Activated CD4-positive, alpha-beta memory T cell treated with anti-CD3 and anti-CD28 coated beads for 36 hours (primary cell): ENCODE data around the gene ASB18. TPM values are rescaled to one million over a fixed set of nuclear protein-coding genes. Genes with fewer than 3 reads are reported as not detected.

ENCODE experiments used
- CTCF ChIA-PET: fragments of 350-600 bp; sonication (Branson Sonifier 250); formaldehyde crosslinking; loops from one replicate; lab custom pipeline; 2021; ENCODE audit warnings: antibody characterized with exemption, inconsistent platforms; lab: Charles Lee
- POLR2A ChIA-PET: fragments of 350-600 bp; sonication (Branson Sonifier 250); formaldehyde crosslinking; loops from one replicate; lab custom pipeline; 2021; ENCODE audit warnings: antibody characterized with exemption; lab: Charles Lee
- DNase-seq: peaks from one replicate; pipeline ENCODE4 v3.0.0-alpha.2; 2020
- H3K27ac Mint-ChIP-seq: one replicate; pipeline ENCODE4 v1.8.0; 2021; ENCODE audit warnings: mixed read lengths
- H3K27me3 Mint-ChIP-seq: one replicate; pipeline ENCODE4 v1.8.0; 2021; ENCODE audit warnings: mixed read lengths
- H3K36me3 Mint-ChIP-seq: one replicate; pipeline ENCODE4 v1.8.0; 2021; ENCODE audit warnings: mixed read lengths
- H3K4me1 Mint-ChIP-seq: one replicate; pipeline ENCODE4 v1.8.0; 2021; ENCODE audit warnings: low read depth, mixed read lengths
- H3K4me3 Mint-ChIP-seq: one replicate; pipeline ENCODE4 v1.8.0; 2021; ENCODE audit warnings: mild to moderate bottlenecking, mixed read lengths
- H3K9me3 Mint-ChIP-seq: one replicate; pipeline ENCODE4 v1.8.0; 2021; ENCODE audit warnings: mixed read lengths
- intact Hi-C: fragments of 100-400 bp; cut with micrococcal nuclease; formaldehyde crosslinking; loops from one replicate; pipeline ENCODE4 v1.15.1; 2023
- total RNA-seq, 2 experiments: library from RNA; stranded (reverse); gene quantifications; one replicate each; pipeline ENCODE4 v1.2.3, GENCODE V29; 2021

Gene ASB18
- total RNA-seq, 2 experiments from 2014 or later: not detected

GRCh38 chr2:236184701-236185100, 79.5 kb downstream of the ASB18 start:
- Mint-ChIP-seq H3K4me1 (no peaks in the 10 kb centered on the region), H3K27me3 (peaks cover 51% of the 10 kb centered on the region), H3K27ac (no peak overlapping the region), H3K9me3 (no peaks in the 10 kb centered on the region), H3K4me3 (no peak overlapping the region), H3K36me3 (no peaks in the 10 kb centered on the region)
- no peak for DNase-seq
- intact Hi-C loops: no loop called here
- ChIA-PET POLR2A (no interaction called here), CTCF (interaction anchor here (1.0 kb wide), 1 partner anchor 9 kb away, joined by 3 read pairs; no protein-coding TSS in a partner anchor)

- no peaks in the 10 kb centered on the region for H3K9me3 Mint-ChIP-seq
- no peaks in the 10 kb centered on the region for H3K36me3 Mint-ChIP-seq
- H3K27me3 Mint-ChIP-seq: peaks cover 63% of the 10 kb centered on the region
- no peak overlapping the region for H3K4me3 Mint-ChIP-seq
- CTCF ChIA-PET: interaction anchor here (0.7 to 3.5 kb wide), 12 partner anchors 8 to 565 kb away, joined by 3 to 27 read pairs (median 4); partner anchors contain the start of gene GBX2
- intact Hi-C loops: loop anchor here (1.0 kb wide), 3 partner anchors 14 to 415 kb away; no protein-coding TSS in a partner anchor
- peak; percentile 49 for DNase-seq
- H3K27ac Mint-ChIP-seq: peak overlapping the region; percentile 30
- H3K4me1 Mint-ChIP-seq: peaks cover 7% of the 10 kb centered on the region
- POLR2A ChIA-PET: no interaction called here
Observed at GRCh38 chr2:236180831-236181453, 83.3 kb downstream of the ASB18 start.

- no peak for DNase-seq
- Mint-ChIP-seq H3K36me3 (no peaks in the 10 kb centered on the region), H3K27me3 (peaks cover 61% of the 10 kb centered on the region), H3K27ac (no peak overlapping the region), H3K9me3 (no peaks in the 10 kb centered on the region), H3K4me1 (peaks cover 7% of the 10 kb centered on the region), H3K4me3 (no peak overlapping the region)
- POLR2A ChIA-PET: no interaction called here
- intact Hi-C loops: loop anchor here (1.0 kb wide), 2 partner anchors 13 to 414 kb away; no protein-coding TSS in a partner anchor
- CTCF ChIA-PET: interaction anchor here (0.7 to 3.5 kb wide), 14 partner anchors 8 to 566 kb away, joined by 3 to 27 read pairs (median 4); partner anchors contain the start of gene GBX2
Observed at GRCh38 chr2:236180076-236180816, 84.0 kb downstream of the ASB18 start.

- no peaks in the 10 kb centered on the region for H3K36me3 Mint-ChIP-seq
- no peaks in the 10 kb centered on the region for H3K9me3 Mint-ChIP-seq
- CTCF ChIA-PET: interaction anchor here (1.0 to 3.5 kb wide), 8 partner anchors 7 to 413 kb away, joined by 3 to 27 read pairs (median 4); no protein-coding TSS in a partner anchor
- peaks cover 7% of the 10 kb centered on the region for H3K4me1 Mint-ChIP-seq
- no peak overlapping the region for H3K4me3 Mint-ChIP-seq
- POLR2A ChIA-PET: no interaction called here
- no peak overlapping the region for H3K27ac Mint-ChIP-seq
- no peak for DNase-seq
- H3K27me3 Mint-ChIP-seq: peaks cover 67% of the 10 kb centered on the region
- intact Hi-C loops: loop anchor here (1.0 to 10.0 kb wide), 4 partner anchors 12 to 1227 kb away; partner anchors contain the start of gene SH3BP4
Observed at GRCh38 chr2:236179236-236180075, 84.8 kb downstream of the ASB18 start.

GRCh38 chr2:236178890-236179235, 85.3 kb downstream of the ASB18 start:
- CTCF ChIA-PET: interaction anchor here (0.7 to 3.0 kb wide), 6 partner anchors 9 to 413 kb away, joined by 3 to 27 read pairs (median 6); no protein-coding TSS in a partner anchor
- no peak for DNase-seq
- peaks cover 69% of the 10 kb centered on the region for H3K27me3 Mint-ChIP-seq
- H3K4me1 Mint-ChIP-seq: peaks cover 7% of the 10 kb centered on the region
- intact Hi-C loops: loop anchor here (5.0 to 10.0 kb wide), 2 partner anchors 244 to 1227 kb away; partner anchors contain the start of gene SH3BP4
- H3K27ac Mint-ChIP-seq: no peak overlapping the region
- no peaks in the 10 kb centered on the region for H3K36me3 Mint-ChIP-seq
- no peak overlapping the region for H3K4me3 Mint-ChIP-seq
- POLR2A ChIA-PET: no interaction called here
- no peaks in the 10 kb centered on the region for H3K9me3 Mint-ChIP-seq

GRCh38 chr2:236177967-236178889, 86.0 kb downstream of the ASB18 start:
- intact Hi-C loops: loop anchor here (5.0 to 10.0 kb wide), 2 partner anchors 243 to 1226 kb away; partner anchors contain the start of gene SH3BP4
- Mint-ChIP-seq H3K36me3 (no peaks in the 10 kb centered on the region), H3K27ac (no peak overlapping the region), H3K4me1 (peaks cover 7% of the 10 kb centered on the region), H3K9me3 (no peaks in the 10 kb centered on the region), H3K27me3 (peaks cover 68% of the 10 kb centered on the region), H3K4me3 (peak overlapping the region; percentile 48)
- ChIA-PET POLR2A (no interaction called here), CTCF (interaction anchor here (0.7 to 3.3 kb wide), 8 partner anchors 8 to 412 kb away, joined by 3 to 24 read pairs (median 5); no protein-coding TSS in a partner anchor)
- peak; percentile 59 for DNase-seq

- intact Hi-C loops: loop anchor here (5.0 to 10.0 kb wide), 2 partner anchors 243 to 1225 kb away; partner anchors contain the start of gene SH3BP4
- Mint-ChIP-seq H3K4me3 (no peak overlapping the region), H3K27ac (no peak overlapping the region), H3K36me3 (no peaks in the 10 kb centered on the region), H3K9me3 (no peaks in the 10 kb centered on the region), H3K27me3 (peaks cover 65% of the 10 kb centered on the region), H3K4me1 (peaks cover 7% of the 10 kb centered on the region)
- peak; percentile 60 for DNase-seq
- ChIA-PET POLR2A (no interaction called here), CTCF (interaction anchor here (1.0 to 3.3 kb wide), 6 partner anchors 12 to 412 kb away, joined by 3 to 24 read pairs (median 8); no protein-coding TSS in a partner anchor)
Observed at GRCh38 chr2:236177604-236177966, 86.6 kb downstream of the ASB18 start.

- H3K4me3 Mint-ChIP-seq: no peak overlapping the region
- intact Hi-C loops: loop anchor here (5.0 to 10.0 kb wide), 2 partner anchors 242 to 1225 kb away; partner anchors contain the start of gene SH3BP4
- ChIA-PET CTCF (interaction anchor here (1.0 to 3.3 kb wide), 6 partner anchors 11 to 411 kb away, joined by 3 to 24 read pairs (median 8); no protein-coding TSS in a partner anchor), POLR2A (no interaction called here)
- H3K36me3 Mint-ChIP-seq: no peaks in the 10 kb centered on the region
- peaks cover 9% of the 10 kb centered on the region for H3K4me1 Mint-ChIP-seq
- H3K9me3 Mint-ChIP-seq: no peaks in the 10 kb centered on the region
- DNase-seq: no peak
- no peak overlapping the region for H3K27ac Mint-ChIP-seq
- peaks cover 66% of the 10 kb centered on the region for H3K27me3 Mint-ChIP-seq
Observed at GRCh38 chr2:236176951-236177350, 87.3 kb downstream of the ASB18 start.

- intact Hi-C loops: loop anchor here (5.0 to 10.0 kb wide), 2 partner anchors 242 to 1224 kb away; partner anchors contain the start of gene SH3BP4
- ChIA-PET CTCF (interaction anchor here (0.9 to 3.3 kb wide), 5 partner anchors 8 to 410 kb away, joined by 3 to 24 read pairs (median 4); no protein-coding TSS in a partner anchor), POLR2A (no interaction called here)
- peaks cover 66% of the 10 kb centered on the region for H3K27me3 Mint-ChIP-seq
- H3K4me1 Mint-ChIP-seq: peaks cover 10% of the 10 kb centered on the region
- H3K4me3 Mint-ChIP-seq: no peak overlapping the region
- no peaks in the 10 kb centered on the region for H3K36me3 Mint-ChIP-seq
- DNase-seq: no peak
- no peaks in the 10 kb centered on the region for H3K9me3 Mint-ChIP-seq
- H3K27ac Mint-ChIP-seq: no peak overlapping the region
Observed at GRCh38 chr2:236176417-236176816, 87.8 kb downstream of the ASB18 start.

- CTCF ChIA-PET: interaction anchor here (0.9 to 3.3 kb wide), 5 partner anchors 9 to 410 kb away, joined by 3 to 24 read pairs (median 4); no protein-coding TSS in a partner anchor
- H3K36me3 Mint-ChIP-seq: no peaks in the 10 kb centered on the region
- intact Hi-C loops: loop anchor here (5.0 to 10.0 kb wide), 2 partner anchors 241 to 1223 kb away; partner anchors contain the start of gene SH3BP4
- H3K4me3 Mint-ChIP-seq: no peak overlapping the region
- POLR2A ChIA-PET: no interaction called here
- H3K4me1 Mint-ChIP-seq: peaks cover 10% of the 10 kb centered on the region
- peaks cover 67% of the 10 kb centered on the region for H3K27me3 Mint-ChIP-seq
- no peaks in the 10 kb centered on the region for H3K9me3 Mint-ChIP-seq
- H3K27ac Mint-ChIP-seq: no peak overlapping the region
- DNase-seq: no peak
Observed at GRCh38 chr2:236175548-236176150, 88.6 kb downstream of the ASB18 start.
